ENCODE measurements around the gene BPGM.

DNA sequence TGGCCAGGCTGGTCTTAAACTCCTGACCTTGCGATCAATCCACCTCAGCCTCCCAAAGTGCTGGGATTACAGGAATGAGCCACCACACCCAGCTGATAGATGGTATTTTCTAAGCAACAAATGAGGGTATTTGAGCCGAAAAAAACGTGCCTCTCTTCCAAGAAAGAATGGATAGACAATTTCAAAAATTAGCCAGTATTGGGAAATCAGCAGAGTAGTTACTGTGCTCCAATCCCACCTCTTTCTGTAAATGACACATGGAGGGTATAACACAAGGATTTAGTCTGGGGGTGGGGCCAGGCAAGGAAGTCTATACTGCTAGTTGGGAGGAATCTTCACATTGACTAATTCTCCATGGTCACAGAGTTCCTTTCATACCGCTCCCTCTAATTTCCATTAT lies 9.2 kb upstream of the BPGM start:
- no peak for TF ChIP-seq CTCF (IDR thresholded peaks at IDR 0.05; ENCODE audit: low read length)
- no peak for TF ChIP-seq EZH2 (IDR thresholded peaks at IDR 0.05; ENCODE audit: borderline replicate concordance, low read length)
